SK-N-SH (cell line): ENCODE measurements around the gene TRAK1.

Experiments used
- CTCF ChIP-seq: fragments of 200-600 bp; sonication (generic); IDR thresholded peaks from 2 replicates; pipeline ENCODE4 v1.6.1; 2017; ENCODE audit warnings: antibody characterized with exemption, mild to moderate bottlenecking, moderate library complexity
- ELF1 ChIP-seq: IDR thresholded peaks from 2 replicates; pipeline ENCODE4 v1.4.0; 2012
- EP300 ChIP-seq, 2 experiments: IDR thresholded peaks; 2 replicates each; pipeline versions ENCODE4 v1.4.0 to v1.6.1; 2012; ENCODE audit warnings: borderline replicate concordance in 1 of 2, low read depth in 1 of 2, low read length in 1 of 2
- EZH2phosphoT487 ChIP-seq: fragments of 200-600 bp; sonication (generic); IDR thresholded peaks from 2 replicates; pipeline ENCODE4 v1.6.1; 2017; ENCODE audit warnings: low read depth, mixed run types, mild to moderate bottlenecking, antibody characterized with exemption, moderate library complexity, borderline replicate concordance
- FOXM1 ChIP-seq: IDR thresholded peaks from 2 replicates; pipeline ENCODE4 v1.4.0; 2012; ENCODE audit warnings: low read depth, mild to moderate bottlenecking
- GABPA ChIP-seq: IDR thresholded peaks from 2 replicates; pipeline ENCODE4 v1.4.0; 2012; ENCODE audit warnings: low read depth, mild to moderate bottlenecking
- MAX ChIP-seq: IDR thresholded peaks from 2 replicates; pipeline ENCODE4 v1.4.0; 2012; ENCODE audit warnings: low read depth
- MEF2A ChIP-seq: IDR thresholded peaks from 2 replicates; pipeline ENCODE4 v1.4.0; 2012; ENCODE audit warnings: low read depth, borderline replicate concordance
- POLR2AphosphoS5 ChIP-seq: IDR thresholded peaks from 2 replicates; pipeline ENCODE4 v1.6.1; 2012; ENCODE audit warnings: low read depth, low read length
- TAF1 ChIP-seq: IDR thresholded peaks from 2 replicates; pipeline ENCODE4 v1.6.1; 2012; ENCODE audit warnings: low read depth, mild to moderate bottlenecking, low read length, moderate library complexity, borderline replicate concordance
- YY1 ChIP-seq: IDR thresholded peaks from 2 replicates; pipeline ENCODE4 v1.4.0; 2012; ENCODE audit warnings: low read depth, mild to moderate bottlenecking

GRCh38 chr3:42102571-42102970 is 11.4 kb downstream of the TRAK1 start:
- TF ChIP-seq CTCF (no peak), MAX (no peak), FOXM1 (no peak), YY1 (no peak), ELF1 (no peak), EP300 (IDR thresholded peaks at IDR 0.05; ENCODE audit: borderline replicate concordance in 1 of 2, low read depth in 1 of 2, low read length in 1 of 2) (no peak), GABPA (no peak), MEF2A (no peak), TAF1 (no peak), POLR2AphosphoS5 (no peak), EZH2phosphoT487 (no peak)
